Epithelial cell of proximal tubule (primary cell): ENCODE results near the gene CACNA1C. TPM values are rescaled to one million over a fixed set of nuclear protein-coding genes. Genes with fewer than 3 reads are reported as not detected.

Experiments used
- DNase-seq: peaks from one replicate; pipeline ENCODE4 v3.0.0-alpha.2; 2011; ENCODE audit warnings: low read depth
- H3K4me3 ChIP-seq: 2 replicates; pipeline ENCODE4 v1.5.1; 2011; ENCODE audit warnings: low read depth, mild to moderate bottlenecking, low read length
- total RNA-seq: library from RNA; depleted of rRNA; stranded (reverse); fragments of >200 nt; gene quantifications from 2 replicates; pipeline ENCODE4 v1.2.3, GENCODE V29; 2015
- TF ChIP-seq, protein P1 (sequence below): conservative IDR thresholded peaks from 2 replicates; pipeline ENCODE4 v1.5.1; 2012; ENCODE audit warnings: low read depth, mild to moderate bottlenecking, low read length

CACNA1C gene
- total RNA-seq, 1 donor from 2014 or later, result not detected

DNA sequence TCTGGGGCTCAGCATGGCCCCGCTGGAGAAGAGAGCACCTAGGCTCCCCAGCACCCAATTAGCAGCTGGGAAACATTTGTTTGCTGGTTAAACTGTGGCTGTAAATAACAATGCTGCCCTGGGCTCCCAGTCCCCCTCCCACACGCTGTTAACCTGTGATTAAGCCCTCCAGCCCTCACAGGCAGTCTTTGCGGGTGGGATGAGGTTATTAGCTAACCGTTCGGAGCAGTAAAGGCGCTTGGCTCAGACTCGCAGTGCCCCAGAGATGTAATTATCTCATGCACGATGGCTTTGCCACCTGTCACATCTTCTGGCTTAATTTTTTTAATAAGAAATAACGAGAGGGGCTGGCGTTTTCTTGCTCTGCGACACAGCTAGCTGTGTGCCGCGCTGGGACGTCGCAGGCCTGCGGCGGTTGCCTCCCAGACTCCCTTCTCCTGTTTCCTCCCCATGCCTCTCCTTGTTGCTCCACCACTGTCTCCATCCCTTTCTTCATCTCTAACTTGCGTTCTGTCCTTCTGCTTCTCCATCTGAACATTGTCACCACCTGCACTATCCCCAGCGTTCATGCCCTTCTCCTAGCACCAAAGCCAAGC, 502.8 kb downstream of the CACNA1C start:
- no peak for DNase-seq
- TF ChIP-seq, protein P1, sequence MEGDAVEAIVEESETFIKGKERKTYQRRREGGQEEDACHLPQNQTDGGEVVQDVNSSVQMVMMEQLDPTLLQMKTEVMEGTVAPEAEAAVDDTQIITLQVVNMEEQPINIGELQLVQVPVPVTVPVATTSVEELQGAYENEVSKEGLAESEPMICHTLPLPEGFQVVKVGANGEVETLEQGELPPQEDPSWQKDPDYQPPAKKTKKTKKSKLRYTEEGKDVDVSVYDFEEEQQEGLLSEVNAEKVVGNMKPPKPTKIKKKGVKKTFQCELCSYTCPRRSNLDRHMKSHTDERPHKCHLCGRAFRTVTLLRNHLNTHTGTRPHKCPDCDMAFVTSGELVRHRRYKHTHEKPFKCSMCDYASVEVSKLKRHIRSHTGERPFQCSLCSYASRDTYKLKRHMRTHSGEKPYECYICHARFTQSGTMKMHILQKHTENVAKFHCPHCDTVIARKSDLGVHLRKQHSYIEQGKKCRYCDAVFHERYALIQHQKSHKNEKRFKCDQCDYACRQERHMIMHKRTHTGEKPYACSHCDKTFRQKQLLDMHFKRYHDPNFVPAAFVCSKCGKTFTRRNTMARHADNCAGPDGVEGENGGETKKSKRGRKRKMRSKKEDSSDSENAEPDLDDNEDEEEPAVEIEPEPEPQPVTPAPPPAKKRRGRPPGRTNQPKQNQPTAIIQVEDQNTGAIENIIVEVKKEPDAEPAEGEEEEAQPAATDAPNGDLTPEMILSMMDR, result no peak
- H3K4me3 ChIP-seq, result no peak overlapping the region

GRCh38 chr12:2557597-2557996, 504.8 kb downstream of the CACNA1C start:
- no peak overlapping the region for H3K4me3 ChIP-seq
- no peak for DNase-seq
- TF ChIP-seq, protein P1, result no peak

DNA sequence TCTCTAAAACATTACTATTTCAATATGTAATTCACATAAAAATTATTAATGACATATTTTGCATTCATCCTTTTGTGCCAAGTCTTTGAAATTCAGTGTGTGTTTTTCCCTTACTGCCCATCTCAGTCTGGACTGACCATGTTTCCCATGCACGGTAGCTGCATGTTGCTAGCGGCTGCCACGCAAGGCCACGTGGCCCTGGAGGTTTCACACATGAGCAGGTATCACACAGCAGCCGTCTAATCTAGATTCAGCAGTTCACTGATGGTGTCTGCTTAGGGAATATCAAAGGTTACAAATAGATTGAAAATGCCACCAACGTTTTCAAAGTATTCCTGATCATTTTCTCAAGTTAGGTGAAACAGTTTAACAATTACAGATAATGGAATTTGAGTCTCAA, 507.1 kb downstream of the CACNA1C start:
- TF ChIP-seq, protein P1, result no peak
- no peak for DNase-seq
- H3K4me3 ChIP-seq, result no peak overlapping the region

DNA sequence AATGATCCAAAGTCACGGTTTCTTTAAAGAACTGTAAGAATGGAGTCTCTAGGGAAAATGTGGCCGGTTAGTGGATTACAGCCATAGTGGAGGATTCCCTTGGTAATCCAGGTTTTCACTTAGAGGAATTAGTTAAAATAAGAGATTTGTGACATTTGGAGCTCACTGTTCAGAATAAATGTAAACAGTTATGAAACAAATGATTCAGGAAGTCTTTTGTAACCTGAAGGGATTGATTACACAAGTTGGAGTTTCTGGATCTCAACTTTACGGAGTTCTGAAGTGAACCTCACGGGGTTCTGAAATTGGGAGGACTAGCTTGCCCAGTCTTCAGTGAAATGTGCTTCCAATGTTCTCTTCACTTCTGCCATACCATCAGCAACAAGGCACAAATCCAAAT, 507.6 kb downstream of the CACNA1C start:
- DNase-seq, result no peak
- no peak overlapping the region for H3K4me3 ChIP-seq
- TF ChIP-seq, protein P1, result no peak

GRCh38 chr12:2561367-2561766, 508.6 kb downstream of the CACNA1C start:
- DNase-seq, result no peak
- no peak overlapping the region for H3K4me3 ChIP-seq
- TF ChIP-seq, protein P1, result no peak

DNA sequence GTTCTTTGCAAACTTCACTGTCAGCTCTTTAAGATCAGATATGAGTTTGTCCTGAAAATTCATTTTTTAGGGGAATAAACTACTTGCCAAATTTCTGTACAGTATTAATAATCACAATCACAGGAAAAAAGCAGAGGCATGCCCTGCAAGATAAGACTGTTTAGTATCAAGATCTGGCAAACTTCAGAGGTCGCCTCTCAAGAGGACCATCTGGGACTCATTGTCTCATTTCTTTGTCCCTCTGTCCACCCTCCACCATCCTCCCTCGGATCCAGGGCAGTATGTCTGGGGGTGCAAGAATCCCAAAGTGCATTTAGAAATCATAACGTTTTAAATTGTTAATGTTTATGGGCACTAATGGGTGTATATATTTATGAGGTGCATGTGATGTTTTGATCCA, 509.6 kb downstream of the CACNA1C start:
- TF ChIP-seq, protein P1, result no peak
- no peak overlapping the region for H3K4me3 ChIP-seq
- no peak for DNase-seq

DNA sequence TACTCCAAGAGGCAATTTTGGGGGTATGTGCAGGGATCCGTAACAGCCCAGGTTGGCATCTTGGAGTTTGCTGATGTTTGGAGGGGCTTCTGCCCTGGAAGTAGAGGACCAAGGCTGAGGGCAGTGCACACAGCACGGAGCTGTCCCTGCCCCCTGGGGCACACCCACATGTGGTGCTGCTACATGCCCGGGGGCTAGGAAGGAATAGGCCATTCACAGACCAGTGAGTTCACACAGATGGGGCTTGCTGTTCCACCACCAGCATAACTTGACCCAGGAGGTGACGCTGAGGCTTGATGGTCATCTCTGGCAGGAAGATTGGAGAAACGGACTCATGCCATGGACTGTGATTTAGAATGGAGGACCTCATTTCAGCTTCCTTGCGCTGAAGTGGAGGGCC, 510.9 kb downstream of the CACNA1C start:
- no peak for DNase-seq
- TF ChIP-seq, protein P1, result no peak
- no peak overlapping the region for H3K4me3 ChIP-seq
